WTC11 (cell line): Measurements from ENCODE around the gene DDX4. TPM values are rescaled to one million over a fixed set of nuclear protein-coding genes. Genes with fewer than 3 reads are reported as not detected.
"Not testable (repeated sequence)": the region's sequence is repeated elsewhere in the genome, so short reads cannot be mapped to it uniquely, and the experiment has no call there.

Experiments
- ATAC-seq: fragments of 200-7000 bp; cut with Tn5 transposase; 2 replicates; pipeline ENCODE4 v1.10.0; 2021; ENCODE audit warnings: mild to moderate bottlenecking, moderate library complexity
- CTCF ChIA-PET: fragments of 300-600 bp; sonication (Branson Sonifier 250); formaldehyde crosslinking; loops from one replicate; lab custom pipeline; 2021; ENCODE audit warnings: antibody characterized with exemption; lab: Charles Lee
- POLR2A ChIA-PET: fragments of 350-600 bp; sonication (Branson Sonifier 250); formaldehyde crosslinking; loops from one replicate; lab custom pipeline; 2021; ENCODE audit warnings: antibody characterized with exemption; lab: Charles Lee
- DNase-seq: peaks from one replicate; pipeline ENCODE4 v3.0.0; 2021; ENCODE audit warnings: low spot score
- H3K27ac Mint-ChIP-seq: 2 replicates; pipeline ENCODE4 v1.8.0; 2021; ENCODE audit warnings: mixed read lengths
- H3K27me3 Mint-ChIP-seq: 2 replicates; pipeline ENCODE4 v1.8.0; 2021; ENCODE audit warnings: low read depth, mild to moderate bottlenecking, moderate library complexity, mixed read lengths
- H3K36me3 Mint-ChIP-seq: 2 replicates; pipeline ENCODE4 v1.8.0; 2021; ENCODE audit warnings: mixed read lengths
- H3K4me1 Mint-ChIP-seq: 2 replicates; pipeline ENCODE4 v1.8.0; 2022; ENCODE audit warnings: mixed read lengths
- H3K4me3 Mint-ChIP-seq: 2 replicates; pipeline ENCODE4 v1.8.0; 2021; ENCODE audit warnings: mild to moderate bottlenecking, moderate library complexity, mixed read lengths
- H3K9me3 Mint-ChIP-seq: 2 replicates; pipeline ENCODE4 v1.8.0; 2021; ENCODE audit warnings: mixed read lengths
- CBFB ChIP-seq: sonication (generic); formaldehyde crosslinking; IDR thresholded peaks from 2 replicates; pipeline ENCODE4 v1.8.1; 2022; ENCODE audit warnings: mild to moderate bottlenecking, low read depth, missing genetic modification reagents
- CREB1 ChIP-seq: sonication (generic); formaldehyde crosslinking; IDR thresholded peaks from 2 replicates; pipeline ENCODE4 v1.8.0; 2023; ENCODE audit warnings: mild to moderate bottlenecking, missing genetic modification reagents
- CREM ChIP-seq: sonication (generic); formaldehyde crosslinking; IDR thresholded peaks from 2 replicates; pipeline ENCODE4 v1.8.1; 2022; ENCODE audit warnings: mild to moderate bottlenecking, missing genetic modification reagents, moderate library complexity
- E2F1 ChIP-seq: sonication (generic); formaldehyde crosslinking; IDR thresholded peaks from 2 replicates; pipeline ENCODE4 v1.8.0; 2022; ENCODE audit warnings: mild to moderate bottlenecking, missing genetic modification reagents
- EMX1 ChIP-seq: fragments of 250-450 bp; sonication (Bioruptor Pico); IDR thresholded peaks from 2 replicates; pipeline ENCODE4 v1.8.0; 2021; ENCODE audit warnings: mild to moderate bottlenecking
- FOXP1 ChIP-seq: sonication (generic); formaldehyde crosslinking; IDR thresholded peaks from 2 replicates; pipeline ENCODE4 v1.8.0; 2022; ENCODE audit warnings: missing genetic modification reagents, mild to moderate bottlenecking, moderate library complexity, borderline replicate concordance
- GRHL2 ChIP-seq: fragments of 250-450 bp; sonication (Bioruptor Pico); IDR thresholded peaks from 2 replicates; pipeline ENCODE4 v1.8.0; 2022; ENCODE audit warnings: mild to moderate bottlenecking, moderate library complexity; ENCODE audit not compliant: insufficient replicate concordance, severe bottlenecking
- IRF2 ChIP-seq: sonication (generic); formaldehyde crosslinking; IDR thresholded peaks from 2 replicates; pipeline ENCODE4 v1.8.0; 2022; ENCODE audit warnings: low read depth, missing genetic modification reagents, borderline replicate concordance
- MAX ChIP-seq: sonication (generic); formaldehyde crosslinking; IDR thresholded peaks from 2 replicates; pipeline ENCODE4 v1.8.0; 2022; ENCODE audit warnings: mild to moderate bottlenecking, missing genetic modification reagents
- MXD4 ChIP-seq: fragments of 250-450 bp; sonication (Bioruptor Pico); IDR thresholded peaks from 2 replicates; pipeline ENCODE4 v1.8.0; 2021; ENCODE audit warnings: mild to moderate bottlenecking, moderate library complexity, borderline replicate concordance
- MYBL2 ChIP-seq: sonication (generic); formaldehyde crosslinking; IDR thresholded peaks from 2 replicates; pipeline ENCODE4 v1.8.1; 2023; ENCODE audit warnings: mild to moderate bottlenecking, moderate library complexity, missing genetic modification reagents
- NFE2L1 ChIP-seq: sonication (generic); formaldehyde crosslinking; IDR thresholded peaks from 2 replicates; pipeline ENCODE4 v1.8.1; 2023; ENCODE audit warnings: missing genetic modification reagents
- NFYB ChIP-seq: sonication (generic); formaldehyde crosslinking; conservative IDR thresholded peaks from 2 replicates; pipeline ENCODE4 v1.8.0; 2022; ENCODE audit warnings: low read depth, missing genetic modification reagents
- NR1H2 ChIP-seq: sonication (generic); formaldehyde crosslinking; IDR thresholded peaks from 2 replicates; pipeline ENCODE4 v1.9.0; 2021; ENCODE audit warnings: mild to moderate bottlenecking, moderate library complexity, missing genetic modification reagents
- OVOL2 ChIP-seq: fragments of 250-450 bp; sonication (Bioruptor Pico); IDR thresholded peaks from 2 replicates; pipeline ENCODE4 v1.9.0; 2021; ENCODE audit warnings: mild to moderate bottlenecking, borderline replicate concordance
- PRDM15 ChIP-seq: sonication (generic); formaldehyde crosslinking; IDR thresholded peaks from 2 replicates; pipeline ENCODE4 v1.8.0; 2022; ENCODE audit warnings: missing genetic modification reagents
- PRRX2 ChIP-seq: fragments of 250-450 bp; sonication (Bioruptor Pico); IDR thresholded peaks from 2 replicates; pipeline ENCODE4 v1.8.0; 2021; ENCODE audit warnings: mild to moderate bottlenecking
- SMAD4 ChIP-seq: sonication (generic); formaldehyde crosslinking; IDR thresholded peaks from 2 replicates; pipeline ENCODE4 v1.8.0; 2022; ENCODE audit warnings: mild to moderate bottlenecking, missing genetic modification reagents
- SOX15 ChIP-seq: fragments of 250-450 bp; sonication (Bioruptor Pico); IDR thresholded peaks from 2 replicates; pipeline ENCODE4 v1.9.0; 2021; ENCODE audit warnings: mild to moderate bottlenecking
- TCF7 ChIP-seq: sonication (generic); formaldehyde crosslinking; IDR thresholded peaks from 2 replicates; pipeline ENCODE4 v1.8.0; 2022; ENCODE audit warnings: mild to moderate bottlenecking, low read depth, missing genetic modification reagents, moderate library complexity
- TEAD4 ChIP-seq: sonication (generic); formaldehyde crosslinking; IDR thresholded peaks from 2 replicates; pipeline ENCODE4 v1.8.0; 2022; ENCODE audit warnings: mild to moderate bottlenecking, missing genetic modification reagents
- ZNF423 ChIP-seq: fragments of 250-450 bp; sonication (Bioruptor Pico); IDR thresholded peaks from 2 replicates; pipeline ENCODE4 v2.1.2; 2022; ENCODE audit warnings: mild to moderate bottlenecking, moderate library complexity
- ZNF425 ChIP-seq: fragments of 250-450 bp; sonication (Bioruptor Pico); conservative IDR thresholded peaks from 2 replicates; pipeline ENCODE4 v1.9.0; 2021; ENCODE audit warnings: mild to moderate bottlenecking
- ZNF671 ChIP-seq: fragments of 250-450 bp; sonication (Bioruptor Pico); IDR thresholded peaks from 2 replicates; pipeline ENCODE4 v1.8.0; 2021; ENCODE audit warnings: mild to moderate bottlenecking
- total RNA-seq: library from RNA; stranded (reverse); gene quantifications from 3 replicates; pipeline ENCODE4 v1.2.3, GENCODE V29; 2021

DDX4 gene
- total RNA-seq, 1 experiment from 2014 or later: not detected

- ChIA-PET CTCF (no interaction called here), POLR2A (no interaction called here)
- H3K4me3 Mint-ChIP-seq: no peak overlapping the region
- no peak overlapping the region for H3K27ac Mint-ChIP-seq
- H3K27me3 Mint-ChIP-seq: no peaks in the 10 kb centered on the region
- no peak for DNase-seq
- no peaks in the 10 kb centered on the region for H3K36me3 Mint-ChIP-seq
- ATAC-seq: no peak
- no peaks in the 10 kb centered on the region for H3K4me1 Mint-ChIP-seq
- H3K9me3 Mint-ChIP-seq: no peaks in the 10 kb centered on the region
- no peak for TF ChIP-seq EMX1 (CRISPR knock-in tag)
- no peak for TF ChIP-seq MXD4
- TF ChIP-seq FOXP1 (CRISPR knock-in tag): no peak
- TF ChIP-seq, all 79 proteins: peak for 0
Observed at GRCh38 chr5:55758714-55759113, 20.9 kb downstream of the DDX4 start.

GRCh38 chr5:55761721-55762120, 23.9 kb downstream of the DDX4 start:
- DNase-seq, H3K9me3 Mint-ChIP-seq, H3K36me3 Mint-ChIP-seq, H3K27me3 Mint-ChIP-seq, H3K27ac Mint-ChIP-seq, POLR2A ChIA-PET, H3K4me1 Mint-ChIP-seq, H3K4me3 Mint-ChIP-seq, ATAC-seq, CTCF ChIA-PET: not testable (repeated sequence)

GRCh38 chr5:55763746-55764420, 26.0 kb downstream of the DDX4 start:
- POLR2A ChIA-PET: no interaction called here
- TF ChIP-seq GRHL2 (CRISPR knock-in tag) (no peak), MYBL2 (CRISPR knock-in tag) (no peak), E2F1 (CRISPR knock-in tag) (no peak), PRRX2 (no peak), EMX1 (CRISPR knock-in tag) (no peak), TEAD4 (no peak), SOX15 (no peak), CREB1 (CRISPR knock-in tag) (no peak), NFE2L1 (CRISPR knock-in tag) (no peak), ZNF423 (CRISPR knock-in tag) (no peak), ZNF671 (CRISPR knock-in tag) (no peak), CREM (CRISPR knock-in tag) (no peak), NFYB (CRISPR knock-in tag) (no peak)
- TF ChIP-seq, all 79 proteins: peak for 0
- no peaks in the 10 kb centered on the region for H3K27me3 Mint-ChIP-seq
- H3K27ac Mint-ChIP-seq: no peak overlapping the region
- no peak overlapping the region for H3K4me3 Mint-ChIP-seq
- no peaks in the 10 kb centered on the region for H3K9me3 Mint-ChIP-seq
- DNase-seq (no peak), ATAC-seq (no peak)
- H3K36me3 Mint-ChIP-seq: no peaks in the 10 kb centered on the region
- no peaks in the 10 kb centered on the region for H3K4me1 Mint-ChIP-seq
- CTCF ChIA-PET: no interaction called here

- H3K27ac Mint-ChIP-seq: no peak overlapping the region
- POLR2A ChIA-PET: no interaction called here
- no peak for TF ChIP-seq PRDM15 (CRISPR knock-in tag)
- no peak for TF ChIP-seq OVOL2 (CRISPR knock-in tag)
- TF ChIP-seq EMX1 (CRISPR knock-in tag): no peak
- TF ChIP-seq TCF7 (CRISPR knock-in tag): no peak
- TF ChIP-seq IRF2 (CRISPR knock-in tag): no peak
- TF ChIP-seq SMAD4 (CRISPR knock-in tag): no peak
- no peak for TF ChIP-seq MAX (CRISPR knock-in tag)
- TF ChIP-seq CBFB (CRISPR knock-in tag): no peak
- TF ChIP-seq ZNF425 (CRISPR knock-in tag): no peak
- TF ChIP-seq NR1H2: no peak
Observed at GRCh38 chr5:55768279-55768678, 30.4 kb downstream of the DDX4 start.

More at GRCh38 chr5:55768279-55768678, 30.4 kb downstream of the DDX4 start:
- peaks cover 29% of the 10 kb centered on the region for H3K4me1 Mint-ChIP-seq
- DNase-seq (no peak), ATAC-seq (no peak)
- no peaks in the 10 kb centered on the region for H3K36me3 Mint-ChIP-seq
- H3K9me3 Mint-ChIP-seq: peaks cover 4% of the 10 kb centered on the region
- CTCF ChIA-PET: no interaction called here
- H3K4me3 Mint-ChIP-seq: no peak overlapping the region
- H3K27me3 Mint-ChIP-seq: no peaks in the 10 kb centered on the region
